ENCODE data around the gene HLA-E. TPM values are rescaled to one million over a fixed set of nuclear protein-coding genes. Genes with fewer than 3 reads are reported as not detected.
"Not testable (repeated sequence)": the region's sequence is repeated elsewhere in the genome, so short reads cannot be mapped to it uniquely, and the experiment has no call there.

HLA-E gene
- total RNA-seq, 1 donor from 2014 or later, result 484 TPM

GRCh38 chr6:30462482-30462881 lies 26.8 kb upstream of the HLA-E start:
- Mint-ChIP-seq H3K27me3 (peaks cover 91% of the 10 kb centered on the region), H3K27ac (peak overlapping the region; percentile 3), H3K4me3 (no peak overlapping the region), H3K9me3 (peaks cover 8% of the 10 kb centered on the region), H3K4me1 (peaks cover 21% of the 10 kb centered on the region), H3K36me3 (ENCODE audit: low read depth) (no peaks in the 10 kb centered on the region)
- intact Hi-C loops (cut with micrococcal nuclease), result no loop called here
- no peak for DNase-seq

- intact Hi-C loops (cut with micrococcal nuclease), result loop anchor here (1.0 kb wide), 1 partner anchor 10 kb away; no protein-coding TSS in a partner anchor
- H3K27me3 Mint-ChIP-seq, result peaks cover 89% of the 10 kb centered on the region
- H3K9me3 Mint-ChIP-seq, result peaks cover 8% of the 10 kb centered on the region
- no peak overlapping the region for H3K27ac Mint-ChIP-seq
- no peaks in the 10 kb centered on the region for H3K36me3 Mint-ChIP-seq (ENCODE audit: low read depth)
- no peak overlapping the region for H3K4me3 Mint-ChIP-seq
- no peak for DNase-seq
- H3K4me1 Mint-ChIP-seq, result peaks cover 21% of the 10 kb centered on the region
These were observed 26.1 kb upstream of the HLA-E start for GRCh38 chr6:30463242-30463641.

DNA sequence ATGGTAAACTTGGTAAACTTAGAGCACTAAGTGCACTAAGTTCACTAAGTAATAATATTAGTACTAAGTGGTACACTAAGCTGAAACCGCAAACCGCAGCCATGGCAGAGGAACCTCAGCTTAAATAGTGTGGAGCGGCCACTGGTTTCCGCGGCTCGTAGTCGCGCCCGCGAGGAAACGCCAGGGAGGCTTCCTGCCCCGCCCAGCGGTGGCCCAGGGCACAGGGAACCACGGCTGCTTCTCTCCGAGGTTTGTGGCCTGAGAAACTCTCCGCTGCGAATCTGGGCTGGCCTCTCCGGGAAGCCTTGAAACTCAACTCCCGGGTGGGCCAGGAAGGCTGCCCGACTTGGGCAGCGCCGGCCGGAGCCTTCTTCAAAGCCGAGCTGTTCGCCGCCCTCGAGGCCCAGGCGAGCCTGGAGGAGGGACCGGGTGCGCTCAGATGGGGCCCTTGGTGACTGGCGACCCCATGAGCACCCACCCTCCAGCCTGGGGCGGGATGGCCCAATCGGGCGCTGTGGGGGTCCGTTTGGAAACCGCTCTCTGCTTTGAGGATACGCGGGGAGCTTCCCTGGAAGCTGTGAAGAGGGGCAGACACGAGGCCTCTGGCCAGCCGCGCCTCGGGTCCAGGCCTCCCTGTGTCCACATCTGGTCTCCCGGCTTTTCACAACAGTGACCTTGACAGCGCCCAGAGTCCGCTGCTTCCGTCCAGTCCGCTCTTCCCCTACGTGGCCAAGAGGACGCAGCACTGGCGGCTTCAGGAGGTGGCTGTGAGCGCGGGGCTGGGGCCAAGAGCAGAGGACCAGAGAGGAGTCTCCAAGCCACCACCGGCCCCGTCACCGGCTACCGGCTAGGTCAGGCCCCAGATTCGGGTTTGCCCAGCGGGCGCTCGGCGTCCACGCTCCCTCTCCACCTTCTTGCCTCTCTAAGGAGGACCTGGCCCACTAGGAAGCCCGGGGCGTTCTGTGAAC lies 25.4 kb upstream of the HLA-E start:
- H3K27me3 Mint-ChIP-seq, result peaks cover 87% of the 10 kb centered on the region
- intact Hi-C loops (cut with micrococcal nuclease), result loop anchor here (1.0 kb wide), 1 partner anchor 11 kb away; no protein-coding TSS in a partner anchor
- no peak overlapping the region for H3K4me3 Mint-ChIP-seq
- no peak overlapping the region for H3K27ac Mint-ChIP-seq
- H3K36me3 Mint-ChIP-seq (ENCODE audit: low read depth), result no peaks in the 10 kb centered on the region
- DNase-seq, result peak; percentile 88
- peaks cover 8% of the 10 kb centered on the region for H3K9me3 Mint-ChIP-seq
- H3K4me1 Mint-ChIP-seq, result peaks cover 21% of the 10 kb centered on the region

GRCh38 chr6:30465595-30466306 lies 23.6 kb upstream of the HLA-E start:
- Mint-ChIP-seq H3K27me3 (peaks cover 85% of the 10 kb centered on the region), H3K4me3 (no peak overlapping the region), H3K4me1 (peaks cover 21% of the 10 kb centered on the region), H3K36me3 (ENCODE audit: low read depth) (no peaks in the 10 kb centered on the region), H3K9me3 (no peaks in the 10 kb centered on the region), H3K27ac (no peak overlapping the region)
- no peak for DNase-seq
- intact Hi-C loops (cut with micrococcal nuclease), result loop anchor here (2.0 kb wide), 1 partner anchor 15 kb away; no protein-coding TSS in a partner anchor

- Mint-ChIP-seq H3K36me3 (ENCODE audit: low read depth) (peaks cover 10% of the 10 kb centered on the region), H3K4me1 (peaks cover 8% of the 10 kb centered on the region), H3K27me3 (peaks cover 73% of the 10 kb centered on the region), H3K9me3 (no peaks in the 10 kb centered on the region), H3K4me3 (no peak overlapping the region), H3K27ac (no peak overlapping the region)
- intact Hi-C loops (cut with micrococcal nuclease), result no loop called here
- DNase-seq, result no peak
These were observed 18.3 kb upstream of the HLA-E start for GRCh38 chr6:30470968-30471367.

DNA sequence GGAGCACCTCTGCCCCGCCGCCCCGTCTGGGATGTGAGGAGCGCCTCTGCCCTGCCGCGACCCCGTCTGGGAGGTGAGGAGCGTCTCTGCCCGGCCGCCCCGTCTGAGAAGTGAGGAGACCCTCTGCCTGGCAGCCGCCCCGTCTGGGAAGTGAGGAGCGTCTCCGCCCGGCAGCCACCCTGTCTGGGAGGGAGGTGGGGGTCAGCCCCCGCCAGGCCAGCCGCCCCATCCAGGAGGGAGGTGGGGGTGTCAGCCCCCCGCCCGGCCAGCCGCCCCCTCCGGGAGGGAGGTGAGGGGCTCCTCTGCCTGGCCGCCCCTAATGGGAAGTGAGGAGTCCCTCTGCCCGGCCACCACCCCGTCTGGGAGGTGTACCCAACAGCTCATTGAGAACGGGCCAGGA lies 14.2 kb upstream of the HLA-E start:
- peaks cover 76% of the 10 kb centered on the region for H3K27me3 Mint-ChIP-seq
- H3K36me3 Mint-ChIP-seq (ENCODE audit: low read depth), result peaks cover 10% of the 10 kb centered on the region
- H3K27ac Mint-ChIP-seq; H3K9me3 Mint-ChIP-seq; DNase-seq; H3K4me1 Mint-ChIP-seq; H3K4me3 Mint-ChIP-seq; intact Hi-C loops (cut with micrococcal nuclease): not testable (repeated sequence)

DNA sequence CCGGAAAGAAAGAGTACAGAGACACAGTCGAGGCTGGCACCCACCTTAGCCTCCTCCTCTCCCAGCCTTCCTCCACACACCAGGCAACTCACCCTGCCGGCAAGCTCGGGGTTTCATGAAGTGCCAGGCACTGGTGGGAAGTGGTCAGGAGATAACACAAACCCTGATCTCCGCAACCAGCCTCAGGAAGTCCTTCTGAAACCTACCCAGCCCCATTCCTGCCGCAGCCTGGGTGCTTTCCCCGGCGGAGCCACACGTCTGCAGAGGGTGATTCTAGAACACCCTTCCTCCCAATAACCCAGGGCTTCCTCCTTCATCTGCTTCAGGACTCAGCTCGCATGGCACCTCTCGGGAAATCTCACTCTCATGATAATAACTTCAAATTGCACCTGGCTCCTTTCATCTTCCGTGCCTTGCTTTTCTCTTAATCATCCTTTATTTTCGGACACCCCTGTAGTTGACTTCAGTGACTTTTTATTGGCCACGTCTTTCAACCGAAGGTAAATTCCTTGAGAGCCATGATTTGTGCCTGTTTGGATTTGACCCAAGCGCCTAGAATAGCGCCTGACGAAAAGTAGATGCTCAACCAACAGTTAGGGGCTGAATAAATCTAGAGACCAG lies 8.7 kb upstream of the HLA-E start:
- intact Hi-C loops (cut with micrococcal nuclease), result loop anchor here (2.0 to 10.0 kb wide), 3 partner anchors 14 to 250 kb away; partner anchors contain the start of gene DHX16
- Mint-ChIP-seq H3K36me3 (ENCODE audit: low read depth) (no peaks in the 10 kb centered on the region), H3K9me3 (no peaks in the 10 kb centered on the region), H3K4me1 (peaks cover 26% of the 10 kb centered on the region), H3K27ac (no peak overlapping the region), H3K4me3 (peak overlapping the region; percentile 53), H3K27me3 (peaks cover 70% of the 10 kb centered on the region)
- peak; percentile 90 for DNase-seq

DNA sequence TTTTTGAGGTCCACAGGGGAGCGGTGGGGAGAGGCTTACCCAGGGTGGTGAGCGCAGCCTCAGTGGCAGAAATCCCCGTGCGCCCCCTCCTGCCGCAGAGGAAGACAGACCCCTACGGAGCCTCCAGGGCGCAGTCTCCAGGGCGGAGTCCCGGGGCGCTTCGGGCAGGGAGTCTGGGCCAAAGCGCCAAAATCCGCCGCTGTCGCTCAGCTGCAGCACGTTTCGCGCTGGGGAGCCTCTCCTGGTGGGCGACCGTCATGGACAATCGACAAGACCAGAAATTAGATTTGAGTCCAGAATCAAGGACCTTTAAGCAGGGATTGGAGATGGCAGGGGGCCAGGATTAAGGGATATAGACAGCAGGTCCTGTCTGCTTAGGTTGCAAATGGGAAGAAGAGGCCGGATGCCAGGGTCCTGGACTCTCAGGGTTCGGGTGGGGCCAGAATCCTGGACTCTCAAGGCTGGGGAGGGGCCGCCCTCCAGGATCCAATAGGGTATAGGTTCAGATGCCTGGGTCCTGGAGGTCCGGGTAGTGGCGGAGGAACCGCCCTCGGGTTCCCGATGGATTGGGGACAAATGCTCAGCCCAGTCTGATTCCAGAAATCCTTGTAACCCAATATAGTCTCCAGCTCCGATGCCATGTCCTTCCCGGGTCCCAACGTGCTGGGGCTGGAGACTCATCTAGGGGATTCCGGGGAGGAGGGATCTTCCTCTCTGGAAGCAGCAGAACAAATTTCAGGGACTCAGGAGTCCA lies 7.9 kb upstream of the HLA-E start:
- H3K27me3 Mint-ChIP-seq, result peaks cover 66% of the 10 kb centered on the region
- peak overlapping the region; percentile 53 for H3K4me3 Mint-ChIP-seq
- intact Hi-C loops (cut with micrococcal nuclease), result loop anchor here (2.0 to 10.0 kb wide), 3 partner anchors 15 to 249 kb away; partner anchors contain the start of gene DHX16
- no peaks in the 10 kb centered on the region for H3K9me3 Mint-ChIP-seq
- DNase-seq, result peak; percentile 64
- no peak overlapping the region for H3K27ac Mint-ChIP-seq
- no peaks in the 10 kb centered on the region for H3K36me3 Mint-ChIP-seq (ENCODE audit: low read depth)
- H3K4me1 Mint-ChIP-seq, result peaks cover 29% of the 10 kb centered on the region

DNA sequence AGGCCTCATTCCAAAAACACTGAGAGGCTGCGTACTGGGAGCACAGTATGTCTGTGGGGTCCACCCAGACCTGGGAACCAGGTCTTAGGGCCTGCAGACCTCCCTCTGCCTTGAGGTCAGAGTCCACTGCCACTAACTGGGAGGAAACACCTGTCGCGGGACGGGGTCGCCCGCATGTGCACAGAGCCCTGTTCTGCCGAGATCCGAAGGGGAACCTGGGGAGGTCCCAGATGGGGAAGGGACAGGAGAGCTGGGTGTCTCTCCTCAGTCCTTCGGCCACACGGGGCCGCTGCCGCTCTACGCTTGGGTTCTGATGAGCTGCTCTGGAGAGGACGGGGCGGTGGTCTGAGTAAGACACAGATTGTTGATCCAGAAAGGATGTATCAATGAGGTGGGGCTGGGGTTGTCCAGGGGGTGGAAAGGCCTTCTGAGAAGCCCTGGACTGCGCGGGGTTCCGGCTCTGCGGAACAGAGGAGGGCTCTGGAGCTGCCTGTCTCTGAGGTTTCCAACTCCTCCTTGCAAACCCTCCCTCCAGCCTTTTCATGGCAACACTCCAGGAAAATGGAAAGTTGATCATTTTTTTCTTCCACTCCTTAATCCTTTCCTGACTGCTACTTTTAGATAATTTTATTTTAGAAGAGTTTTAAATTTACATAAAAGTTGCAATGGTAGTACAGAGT lies 7.2 kb upstream of the HLA-E start:
- H3K4me3 Mint-ChIP-seq, result peak overlapping the region; percentile 49
- not testable (repeated sequence) for H3K9me3 Mint-ChIP-seq; H3K36me3 Mint-ChIP-seq (ENCODE audit: low read depth); H3K27ac Mint-ChIP-seq
- DNase-seq, result peak; percentile 95
- intact Hi-C loops (cut with micrococcal nuclease), result loop anchor here (1.0 to 10.0 kb wide), 5 partner anchors 15 to 249 kb away; partner anchors contain the start of gene DHX16
- H3K27me3 Mint-ChIP-seq, result peaks cover 61% of the 10 kb centered on the region
- H3K4me1 Mint-ChIP-seq, result peaks cover 33% of the 10 kb centered on the region

DNA sequence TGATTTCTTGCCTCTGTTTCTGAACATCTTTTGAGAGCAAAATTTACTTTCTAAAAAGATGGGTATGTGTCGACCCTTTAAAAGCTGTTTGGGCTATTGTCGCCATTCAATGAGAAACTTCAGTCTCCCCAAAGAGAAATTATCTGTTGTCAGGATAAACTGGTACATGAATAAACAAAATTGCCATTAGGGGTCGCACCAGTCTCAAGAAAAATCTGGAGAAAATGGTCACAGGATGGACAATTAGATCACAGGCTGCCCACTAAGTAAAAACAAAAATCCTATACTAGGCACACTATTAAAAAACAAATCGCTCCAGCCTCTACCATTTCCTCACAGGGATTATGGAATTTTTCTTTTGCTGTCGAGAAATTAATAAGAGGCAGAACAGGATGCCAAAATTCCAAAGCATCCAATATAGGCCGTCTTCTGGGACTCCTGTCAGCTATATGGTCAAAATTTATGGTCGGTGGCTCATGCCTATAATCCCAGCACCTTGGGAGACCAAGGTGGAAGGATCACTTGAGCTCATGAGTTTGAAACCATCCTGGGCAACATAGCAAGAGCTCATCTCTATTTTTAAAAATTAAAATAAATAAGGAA lies 5.5 kb upstream of the HLA-E start:
- no peaks in the 10 kb centered on the region for H3K9me3 Mint-ChIP-seq

DNA sequence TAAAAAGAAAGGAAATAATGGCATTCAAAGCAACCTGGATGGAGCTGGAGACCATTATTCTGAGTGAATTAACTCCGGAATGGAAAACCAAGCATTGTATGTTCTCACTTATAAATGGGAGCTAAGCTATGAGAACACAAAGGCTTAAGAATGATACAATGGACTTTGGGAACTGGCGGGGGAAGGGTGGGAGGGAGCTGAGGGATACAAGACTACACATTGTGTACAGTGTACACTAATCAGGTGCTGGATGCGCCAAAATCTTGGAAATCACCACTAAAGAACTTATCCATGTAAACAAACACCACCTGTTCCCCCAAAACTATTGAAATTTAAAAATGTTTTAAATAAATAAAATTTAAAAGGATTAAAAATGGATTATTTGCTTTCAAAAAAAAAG lies 4.1 kb upstream of the HLA-E start:
- H3K27ac Mint-ChIP-seq, result no peak overlapping the region
- peaks cover 33% of the 10 kb centered on the region for H3K27me3 Mint-ChIP-seq
- peaks cover 4% of the 10 kb centered on the region for H3K9me3 Mint-ChIP-seq
- H3K4me1 Mint-ChIP-seq, result peaks cover 45% of the 10 kb centered on the region
- intact Hi-C loops (cut with micrococcal nuclease), result loop anchor here (10.0 kb wide), 1 partner anchor 190 kb away; the partner anchor contains the start of gene DHX16
- no peak for DNase-seq
- H3K4me3 Mint-ChIP-seq, result no peak overlapping the region
- H3K36me3 Mint-ChIP-seq (ENCODE audit: low read depth), result peaks cover 14% of the 10 kb centered on the region

More for the DNA sequence above, 5.5 kb upstream of the HLA-E start:
- H3K36me3 Mint-ChIP-seq (ENCODE audit: low read depth), result peaks cover 4% of the 10 kb centered on the region
- peak; percentile 86 for DNase-seq
- H3K4me3 Mint-ChIP-seq, result no peak overlapping the region
- intact Hi-C loops (cut with micrococcal nuclease), result loop anchor here (1.0 to 10.0 kb wide), 3 partner anchors 49 to 191 kb away; partner anchors contain the start of gene DHX16
- peaks cover 41% of the 10 kb centered on the region for H3K4me1 Mint-ChIP-seq
- peaks cover 44% of the 10 kb centered on the region for H3K27me3 Mint-ChIP-seq
- H3K27ac Mint-ChIP-seq, result no peak overlapping the region

GRCh38 chr6:30487926-30488325 lies 1.4 kb upstream of the HLA-E start:
- intact Hi-C loops (cut with micrococcal nuclease), result loop anchor here (10.0 kb wide), 1 partner anchor 187 kb away; the partner anchor contains the start of gene DHX16
- no peak for DNase-seq
- Mint-ChIP-seq H3K27ac (peak overlapping the region; percentile 65), H3K4me3 (peak overlapping the region; percentile 44), H3K9me3 (peaks cover 4% of the 10 kb centered on the region), H3K4me1 (peaks cover 47% of the 10 kb centered on the region), H3K36me3 (ENCODE audit: low read depth) (peaks cover 40% of the 10 kb centered on the region), H3K27me3 (peaks cover 10% of the 10 kb centered on the region)
